ENCODE data around the gene FBN3. TPM values are rescaled to one million over a fixed set of nuclear protein-coding genes. Genes with fewer than 3 reads are reported as not detected.

FBN3 gene
- total and polyA plus RNA-seq, 2 experiments from 2014 or later: 5.6 to 15.1 TPM

DNA sequence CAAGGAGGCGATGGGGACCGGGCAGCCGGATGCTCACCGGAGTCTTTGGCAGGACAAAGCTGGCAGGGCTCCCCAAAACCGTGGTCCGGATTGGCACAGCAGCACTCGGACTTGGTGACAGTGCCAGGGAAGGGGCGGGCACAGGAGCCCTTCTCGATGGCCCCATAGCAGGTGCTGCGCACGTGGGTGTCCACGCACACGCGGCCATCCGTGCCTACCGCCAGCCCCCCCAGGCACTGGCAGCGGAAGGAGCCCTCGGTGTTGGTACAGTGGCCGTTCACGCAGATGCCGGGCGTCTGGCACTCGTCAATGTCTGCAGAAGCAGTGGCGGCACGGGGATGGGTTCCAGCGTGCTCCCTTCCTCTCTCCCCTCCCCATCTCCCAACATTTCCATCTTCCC is 17.9 kb downstream of the FBN3 start:
- Histone ChIP-seq H3K4me3 (no peak overlapping the region), H3K36me3 (no peaks in the 10 kb centered on the region), H3K27me3 (no peaks in the 10 kb centered on the region), H3K27ac (no peak overlapping the region), H3K9me3 (ENCODE audit: low read depth) (no peaks in the 10 kb centered on the region), H3K4me1 (ENCODE audit: low read depth) (no peaks in the 10 kb centered on the region)
- DNase-seq (ENCODE audit: low read depth in 1 of 2, low spot score in 1 of 2): no peak
- TF ChIP-seq CTCF (IDR thresholded peaks at IDR 0.05; ENCODE audit: low read depth, low read length): no peak

- no peak for TF ChIP-seq CTCF (IDR thresholded peaks at IDR 0.05; ENCODE audit: low read depth, low read length)
- H3K27me3 ChIP-seq: no peaks in the 10 kb centered on the region
- H3K4me1 ChIP-seq (ENCODE audit: low read depth): no peaks in the 10 kb centered on the region
- no peak overlapping the region for H3K27ac ChIP-seq
- DNase-seq (ENCODE audit: low read depth in 1 of 2, low spot score in 1 of 2): no peak
- H3K9me3 ChIP-seq (ENCODE audit: low read depth): no peaks in the 10 kb centered on the region
- no peaks in the 10 kb centered on the region for H3K36me3 ChIP-seq
- no peak overlapping the region for H3K4me3 ChIP-seq
Observed at GRCh38 chr19:8129061-8129618, 20.3 kb downstream of the FBN3 start.

DNA sequence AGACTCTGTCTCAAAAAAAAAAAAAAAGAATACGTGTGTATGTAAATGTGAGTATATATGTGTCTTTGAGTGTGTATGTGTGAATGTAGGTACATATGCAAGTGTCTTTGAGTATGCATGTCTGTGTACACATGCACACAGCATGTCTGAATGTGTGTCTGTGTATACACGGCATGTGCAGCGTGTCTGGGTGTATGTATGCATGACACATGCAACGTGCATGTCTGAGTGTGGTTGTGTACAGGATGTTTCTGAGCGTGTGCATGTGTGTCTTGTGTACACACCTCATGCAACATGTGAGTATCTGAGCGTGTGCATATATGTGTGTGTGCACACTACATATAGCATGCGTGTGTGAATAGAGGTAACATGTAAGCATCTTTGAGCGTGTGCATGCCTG is 20.8 kb downstream of the FBN3 start:
- H3K4me1 ChIP-seq (ENCODE audit: low read depth): no peaks in the 10 kb centered on the region
- no peak for TF ChIP-seq CTCF (IDR thresholded peaks at IDR 0.05; ENCODE audit: low read depth, low read length)
- no peaks in the 10 kb centered on the region for H3K36me3 ChIP-seq
- H3K4me3 ChIP-seq: no peak overlapping the region
- no peaks in the 10 kb centered on the region for H3K9me3 ChIP-seq (ENCODE audit: low read depth)
- H3K27ac ChIP-seq: no peak overlapping the region
- no peaks in the 10 kb centered on the region for H3K27me3 ChIP-seq
- DNase-seq (ENCODE audit: low read depth in 1 of 2, low spot score in 1 of 2): no peak

DNA sequence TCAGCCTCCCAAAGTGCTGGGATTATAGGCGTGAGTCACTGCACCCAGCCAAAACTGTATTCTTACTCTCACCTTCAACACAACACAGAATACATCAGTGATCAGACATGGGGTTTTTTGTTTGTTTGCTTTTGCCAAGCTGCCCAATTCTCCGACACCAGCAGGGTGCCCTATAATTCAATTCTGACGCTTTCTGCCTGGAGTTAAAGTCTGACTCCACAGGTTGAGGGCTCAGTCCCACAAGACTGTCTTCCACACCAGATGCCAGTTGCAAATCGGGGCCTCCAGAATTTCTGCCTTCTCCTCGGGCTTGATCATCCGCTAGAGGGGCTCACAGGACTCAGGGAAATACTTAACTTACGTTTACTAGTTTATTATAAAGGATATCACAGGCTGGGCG is 22.1 kb downstream of the FBN3 start:
- no peaks in the 10 kb centered on the region for H3K4me1 ChIP-seq (ENCODE audit: low read depth)
- no peak for TF ChIP-seq CTCF (IDR thresholded peaks at IDR 0.05; ENCODE audit: low read depth, low read length)
- DNase-seq (ENCODE audit: low read depth in 1 of 2, low spot score in 1 of 2): no peak

GRCh38 chr19:8126511-8126910 is 22.9 kb downstream of the FBN3 start:
- Histone ChIP-seq H3K4me1 (ENCODE audit: low read depth) (no peaks in the 10 kb centered on the region), H3K36me3 (no peaks in the 10 kb centered on the region), H3K9me3 (ENCODE audit: low read depth) (no peaks in the 10 kb centered on the region), H3K27me3 (no peaks in the 10 kb centered on the region), H3K27ac (no peak overlapping the region), H3K4me3 (no peak overlapping the region)
- DNase-seq (ENCODE audit: low read depth in 1 of 2, low spot score in 1 of 2): no peak
- TF ChIP-seq CTCF (IDR thresholded peaks at IDR 0.05; ENCODE audit: low read depth, low read length): no peak

More for the DNA sequence above, 22.1 kb downstream of the FBN3 start:
- H3K36me3 ChIP-seq: no peaks in the 10 kb centered on the region
- H3K9me3 ChIP-seq (ENCODE audit: low read depth): no peaks in the 10 kb centered on the region
- H3K4me3 ChIP-seq: no peak overlapping the region
- no peaks in the 10 kb centered on the region for H3K27me3 ChIP-seq
- H3K27ac ChIP-seq: no peak overlapping the region

- H3K27ac ChIP-seq: no peak overlapping the region
- no peaks in the 10 kb centered on the region for H3K9me3 ChIP-seq (ENCODE audit: low read depth)
- TF ChIP-seq CTCF (IDR thresholded peaks at IDR 0.05; ENCODE audit: low read depth, low read length): no peak
- no peaks in the 10 kb centered on the region for H3K27me3 ChIP-seq
- H3K36me3 ChIP-seq: no peaks in the 10 kb centered on the region
- no peak overlapping the region for H3K4me3 ChIP-seq
- no peak for DNase-seq (ENCODE audit: low read depth in 1 of 2, low spot score in 1 of 2)
- H3K4me1 ChIP-seq (ENCODE audit: low read depth): no peaks in the 10 kb centered on the region
Observed at GRCh38 chr19:8126008-8126407, 23.4 kb downstream of the FBN3 start.

Data from cardiac muscle cell (in vitro differentiated cells and primary cell).